Muscle of arm (tissue), 12 donors: ENCODE results near the gene C11orf21. TPM values are rescaled to one million over a fixed set of nuclear protein-coding genes. Genes with fewer than 3 reads are reported as not detected.

Source experiments
- DNase-seq: peaks from one replicate; pipeline ENCODE4 v3.0.0-alpha.2; 2013
- polyA plus RNA-seq, 12 donors: library from polyadenylated mRNA; unstranded; fragments of 120-200 nt; gene quantifications; one replicate each; pipeline ENCODE4 v1.2.1, GENCODE V29; 2013; ENCODE audit not compliant: insufficient read length in 12 of 12

Gene C11orf21
- polyA plus RNA-seq, 12 donors, result 1.0 to 9.1 (median 3.1) TPM; not detected in 1

- DNase-seq, result no peak
Observed at GRCh38 chr11:2309251-2310072, 7.7 kb upstream of the C11orf21 start.

- DNase-seq, result no peak
Observed at GRCh38 chr11:2308713-2309112, 7.0 kb upstream of the C11orf21 start.

- no peak for DNase-seq
Observed at GRCh38 chr11:2307501-2308331, 6.0 kb upstream of the C11orf21 start.

- no peak for DNase-seq
Observed at GRCh38 chr11:2306877-2307500, 5.3 kb upstream of the C11orf21 start.

- peak; percentile 96 for DNase-seq
Observed at GRCh38 chr11:2306452-2306823, 4.7 kb upstream of the C11orf21 start.

- peak; percentile 93 for DNase-seq
Observed at GRCh38 chr11:2305788-2306451, 4.2 kb upstream of the C11orf21 start.

- peak; percentile 69 for DNase-seq
Observed at GRCh38 chr11:2305140-2305778, 3.5 kb upstream of the C11orf21 start.

- DNase-seq, result no peak
Observed at GRCh38 chr11:2304506-2305139, 2.9 kb upstream of the C11orf21 start.

GRCh38 chr11:2303627-2304505 lies 2.1 kb upstream of the C11orf21 start:
- DNase-seq, result no peak

GRCh38 chr11:2302896-2303626 lies 1.3 kb upstream of the C11orf21 start:
- no peak for DNase-seq

GRCh38 chr11:2302306-2302895 lies 683 bp upstream of the C11orf21 start:
- DNase-seq, result no peak

GRCh38 chr11:2300936-2301630 lies 635 bp downstream of the C11orf21 start:
- DNase-seq, result no peak

GRCh38 chr11:2300290-2300935 lies 1.3 kb downstream of the C11orf21 start:
- no peak for DNase-seq

GRCh38 chr11:2299773-2300172 lies 1.9 kb downstream of the C11orf21 start:
- no peak for DNase-seq

- DNase-seq, result no peak
Observed at GRCh38 chr11:2298795-2299761, 2.6 kb downstream of the C11orf21 start.

- DNase-seq, result no peak
Observed at GRCh38 chr11:2298131-2298794, 3.5 kb downstream of the C11orf21 start.
